ENCODE results near the gene NUDT6.

NUDT6 gene

GRCh38 chr4:122863639-122864038 lies 58.8 kb downstream of the NUDT6 start:
- TF ChIP-seq CTCF (IDR thresholded peaks at IDR 0.05) = no peak
- H3K4me3 ChIP-seq (ENCODE audit: low read depth in 1 of 2, low read length in 1 of 2) = no peak overlapping the region
- H3K36me3 ChIP-seq = no peaks in the 10 kb centered on the region
- H3K4me1 ChIP-seq (ENCODE audit: control insufficient read depth in 1 of 2, insufficient read depth in 1 of 2, low read depth in 1 of 2, low read length in 1 of 2) = no peaks in the 10 kb centered on the region
- no peaks in the 10 kb centered on the region for H3K9me3 ChIP-seq
- no peak overlapping the region for H3K27ac ChIP-seq
- no peaks in the 10 kb centered on the region for H3K27me3 ChIP-seq

GRCh38 chr4:122861172-122861943 lies 61.0 kb downstream of the NUDT6 start:
- no peak overlapping the region for H3K4me3 ChIP-seq (ENCODE audit: low read depth in 1 of 2, low read length in 1 of 2)
- no peaks in the 10 kb centered on the region for H3K9me3 ChIP-seq
- no peak for TF ChIP-seq CTCF (IDR thresholded peaks at IDR 0.05)
- no peaks in the 10 kb centered on the region for H3K4me1 ChIP-seq (ENCODE audit: control insufficient read depth in 1 of 2, insufficient read depth in 1 of 2, low read depth in 1 of 2, low read length in 1 of 2)
- H3K36me3 ChIP-seq = no peaks in the 10 kb centered on the region
- H3K27me3 ChIP-seq = peaks cover 12% of the 10 kb centered on the region
- H3K27ac ChIP-seq = no peak overlapping the region

- H3K4me1 ChIP-seq (ENCODE audit: control insufficient read depth in 1 of 2, insufficient read depth in 1 of 2, low read depth in 1 of 2, low read length in 1 of 2) = no peaks in the 10 kb centered on the region
- H3K27me3 ChIP-seq = peaks cover 12% of the 10 kb centered on the region
- no peak overlapping the region for H3K27ac ChIP-seq
- H3K9me3 ChIP-seq = no peaks in the 10 kb centered on the region
- no peaks in the 10 kb centered on the region for H3K36me3 ChIP-seq
- no peak overlapping the region for H3K4me3 ChIP-seq (ENCODE audit: low read depth in 1 of 2, low read length in 1 of 2)
- TF ChIP-seq CTCF (IDR thresholded peaks at IDR 0.05) = no peak
Observed at GRCh38 chr4:122858705-122859104, 63.7 kb downstream of the NUDT6 start.

GRCh38 chr4:122857160-122857559 lies 65.2 kb downstream of the NUDT6 start:
- Histone ChIP-seq H3K4me1 (ENCODE audit: control insufficient read depth in 1 of 2, insufficient read depth in 1 of 2, low read depth in 1 of 2, low read length in 1 of 2) (no peaks in the 10 kb centered on the region), H3K4me3 (ENCODE audit: low read depth in 1 of 2, low read length in 1 of 2) (no peak overlapping the region), H3K9me3 (no peaks in the 10 kb centered on the region), H3K27ac (no peak overlapping the region), H3K27me3 (peaks cover 12% of the 10 kb centered on the region), H3K36me3 (no peaks in the 10 kb centered on the region)
- no peak for TF ChIP-seq CTCF (IDR thresholded peaks at IDR 0.05)

- H3K4me3 ChIP-seq (ENCODE audit: low read depth in 1 of 2, low read length in 1 of 2) = no peak overlapping the region
- H3K36me3 ChIP-seq = no peaks in the 10 kb centered on the region
- no peak overlapping the region for H3K27ac ChIP-seq
- TF ChIP-seq CTCF (IDR thresholded peaks at IDR 0.05) = no peak
- no peaks in the 10 kb centered on the region for H3K4me1 ChIP-seq (ENCODE audit: control insufficient read depth in 1 of 2, insufficient read depth in 1 of 2, low read depth in 1 of 2, low read length in 1 of 2)
- H3K9me3 ChIP-seq = no peaks in the 10 kb centered on the region
- H3K27me3 ChIP-seq = peaks cover 12% of the 10 kb centered on the region
Observed at GRCh38 chr4:122855353-122855890, 67.0 kb downstream of the NUDT6 start.

Data from neutrophil (primary cell).